RWPE2 (cell line): ENCODE data around the gene SPAG16.
"Not testable (repeated sequence)": the region's sequence is repeated elsewhere in the genome, so short reads cannot be mapped to it uniquely, and the experiment has no call there.

Source experiments
- ATAC-seq: fragments of 200-7000 bp; cut with Tn5 transposase; 3 replicates; pipeline ENCODE4 v1.9.1; 2021; ENCODE audit warnings: low read depth
- DNase-seq: peaks from one replicate; pipeline ENCODE4 v3.0.0-alpha.2; 2020; ENCODE audit warnings: low spot score
- H3K27ac ChIP-seq: fragments of 450-650 bp; 2 replicates; pipeline ENCODE4 v1.5.1; 2017; ENCODE audit warnings: mild to moderate bottlenecking; ENCODE audit not compliant: poor library complexity, severe bottlenecking
- H3K27me3 ChIP-seq: fragments of 250-450 bp; sonication (Bioruptor Pico); 2 replicates; pipeline ENCODE4 v1.5.1; 2021; ENCODE audit warnings: mild to moderate bottlenecking, moderate library complexity; ENCODE audit not compliant: insufficient read depth, poor library complexity, severe bottlenecking
- H3K36me3 ChIP-seq: fragments of 250-450 bp; sonication (Bioruptor Pico); 2 replicates; pipeline ENCODE4 v1.5.1; 2020; ENCODE audit warnings: low read depth, mild to moderate bottlenecking, moderate library complexity
- H3K4me1 ChIP-seq: fragments of 250-450 bp; sonication (Bioruptor Pico); 2 replicates; pipeline ENCODE4 v1.5.1; 2021; ENCODE audit warnings: mild to moderate bottlenecking, moderate library complexity; ENCODE audit not compliant: insufficient read depth, poor library complexity, severe bottlenecking
- H3K4me3 ChIP-seq: fragments of 250-450 bp; sonication (Bioruptor Pico); 2 replicates; pipeline ENCODE4 v1.5.1; 2021; ENCODE audit warnings: mild to moderate bottlenecking, moderate library complexity; ENCODE audit not compliant: severe bottlenecking
- H3K9me3 ChIP-seq: fragments of 250-450 bp; sonication (Bioruptor Pico); 2 replicates; pipeline ENCODE4 v1.5.1; 2021; ENCODE audit warnings: mild to moderate bottlenecking, moderate library complexity; ENCODE audit not compliant: severe bottlenecking
- TF ChIP-seq, protein P1 (sequence below): fragments of 450-650 bp; IDR thresholded peaks from one replicate; pipeline ENCODE4 v1.5.1; 2017; ENCODE audit warnings: mild to moderate bottlenecking, moderate library complexity; ENCODE audit not compliant: poor library complexity, severe bottlenecking

SPAG16 gene

DNA sequence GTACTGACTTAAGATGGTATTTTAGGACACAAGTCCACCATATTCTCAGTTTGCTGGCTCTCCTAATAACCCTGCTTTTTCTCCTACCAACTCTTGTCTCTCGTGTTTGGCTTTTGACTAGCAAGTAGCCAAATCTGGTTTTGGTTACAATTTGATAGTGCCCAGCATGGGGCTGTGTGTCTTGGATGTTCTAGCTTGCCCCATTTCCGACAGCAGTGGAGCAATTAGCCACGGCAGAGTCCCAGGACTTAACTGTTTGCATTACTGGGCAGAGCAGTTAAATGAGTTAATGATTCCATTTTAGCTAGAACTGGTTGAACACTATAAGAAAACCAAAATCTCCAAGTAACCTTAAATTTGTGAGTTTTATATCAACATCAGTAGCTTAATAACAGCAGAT is 18.6 kb upstream of the SPAG16 start:
- H3K27ac ChIP-seq = no peak overlapping the region
- no peaks in the 10 kb centered on the region for H3K27me3 ChIP-seq
- no peaks in the 10 kb centered on the region for H3K4me1 ChIP-seq
- TF ChIP-seq, protein P1, sequence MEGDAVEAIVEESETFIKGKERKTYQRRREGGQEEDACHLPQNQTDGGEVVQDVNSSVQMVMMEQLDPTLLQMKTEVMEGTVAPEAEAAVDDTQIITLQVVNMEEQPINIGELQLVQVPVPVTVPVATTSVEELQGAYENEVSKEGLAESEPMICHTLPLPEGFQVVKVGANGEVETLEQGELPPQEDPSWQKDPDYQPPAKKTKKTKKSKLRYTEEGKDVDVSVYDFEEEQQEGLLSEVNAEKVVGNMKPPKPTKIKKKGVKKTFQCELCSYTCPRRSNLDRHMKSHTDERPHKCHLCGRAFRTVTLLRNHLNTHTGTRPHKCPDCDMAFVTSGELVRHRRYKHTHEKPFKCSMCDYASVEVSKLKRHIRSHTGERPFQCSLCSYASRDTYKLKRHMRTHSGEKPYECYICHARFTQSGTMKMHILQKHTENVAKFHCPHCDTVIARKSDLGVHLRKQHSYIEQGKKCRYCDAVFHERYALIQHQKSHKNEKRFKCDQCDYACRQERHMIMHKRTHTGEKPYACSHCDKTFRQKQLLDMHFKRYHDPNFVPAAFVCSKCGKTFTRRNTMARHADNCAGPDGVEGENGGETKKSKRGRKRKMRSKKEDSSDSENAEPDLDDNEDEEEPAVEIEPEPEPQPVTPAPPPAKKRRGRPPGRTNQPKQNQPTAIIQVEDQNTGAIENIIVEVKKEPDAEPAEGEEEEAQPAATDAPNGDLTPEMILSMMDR = no peak
- H3K4me3 ChIP-seq = no peak overlapping the region
- H3K36me3 ChIP-seq = no peaks in the 10 kb centered on the region
- no peak for DNase-seq
- H3K9me3 ChIP-seq = no peaks in the 10 kb centered on the region
- ATAC-seq = no peak

DNA sequence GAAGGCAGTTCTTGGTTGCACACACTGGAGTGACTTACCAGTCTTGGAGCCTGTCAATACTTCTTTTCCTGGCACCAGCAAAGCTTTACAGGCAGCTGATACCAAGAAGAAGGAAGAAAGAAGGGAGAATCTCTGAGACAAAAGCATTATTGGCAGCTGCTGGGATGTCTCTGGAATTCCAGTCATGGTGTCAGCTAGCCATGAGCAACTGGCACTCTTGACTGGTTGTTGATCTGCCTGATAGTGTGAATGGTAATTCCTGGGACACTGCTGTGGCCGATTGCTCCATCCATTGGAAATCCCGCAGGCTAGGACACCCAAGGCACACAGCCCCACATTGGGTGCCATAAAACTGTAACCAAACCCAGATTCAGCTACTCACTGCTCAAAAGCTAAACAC is 17.8 kb upstream of the SPAG16 start:
- Histone ChIP-seq H3K4me1 (no peaks in the 10 kb centered on the region), H3K36me3 (no peaks in the 10 kb centered on the region), H3K4me3 (no peak overlapping the region), H3K27me3 (no peaks in the 10 kb centered on the region), H3K9me3 (no peaks in the 10 kb centered on the region), H3K27ac (no peak overlapping the region)
- TF ChIP-seq, protein P1 = no peak
- no peak for DNase-seq
- no peak for ATAC-seq

DNA sequence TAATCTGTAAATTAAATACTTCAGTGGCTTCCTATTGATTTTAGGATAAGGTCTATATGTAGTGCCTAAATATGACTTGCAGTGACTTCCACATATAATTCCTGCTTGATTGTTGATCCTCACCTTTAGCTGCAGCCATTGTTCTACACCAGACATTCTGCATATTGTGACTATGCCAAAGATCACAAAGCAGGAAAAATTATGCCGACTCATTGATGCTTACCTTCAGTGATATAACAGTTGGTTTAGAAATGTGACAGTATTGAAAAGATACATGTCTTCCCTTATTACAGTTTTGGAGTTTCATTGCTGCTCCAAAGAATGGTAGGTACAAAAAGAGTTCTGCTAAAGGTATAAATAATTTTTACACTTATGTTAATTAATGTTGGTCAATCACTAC is 12.3 kb upstream of the SPAG16 start:
- H3K9me3 ChIP-seq = no peaks in the 10 kb centered on the region
- ATAC-seq = no peak
- no peaks in the 10 kb centered on the region for H3K4me1 ChIP-seq
- no peak for DNase-seq
- H3K4me3 ChIP-seq = no peak overlapping the region
- H3K27ac ChIP-seq = no peak overlapping the region
- H3K36me3 ChIP-seq = no peaks in the 10 kb centered on the region
- TF ChIP-seq, protein P1 = no peak
- H3K27me3 ChIP-seq = no peaks in the 10 kb centered on the region

DNA sequence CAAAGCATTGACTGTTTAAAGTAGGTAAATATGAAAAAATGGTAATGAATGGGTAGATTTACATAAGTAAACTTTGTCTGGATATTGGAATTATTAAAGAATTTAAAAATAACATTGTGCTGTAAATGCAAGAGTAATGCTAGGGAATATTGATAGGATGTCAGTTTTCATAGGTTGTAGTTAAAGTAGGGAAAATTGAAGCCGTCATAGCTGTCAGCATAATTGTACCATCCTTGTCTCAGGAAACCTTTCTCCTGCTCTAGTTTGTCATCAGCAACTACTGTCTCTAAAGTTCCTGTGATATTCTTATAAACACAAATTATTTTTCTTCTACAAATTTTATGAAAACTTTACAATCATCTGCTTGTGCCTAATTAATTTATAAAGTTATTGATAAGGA is 10.1 kb upstream of the SPAG16 start:
- DNase-seq = no peak
- Histone ChIP-seq H3K4me3 (no peak overlapping the region), H3K27ac (no peak overlapping the region), H3K27me3 (no peaks in the 10 kb centered on the region), H3K4me1 (no peaks in the 10 kb centered on the region), H3K36me3 (no peaks in the 10 kb centered on the region), H3K9me3 (no peaks in the 10 kb centered on the region)
- no peak for ATAC-seq
- TF ChIP-seq, protein P1 = no peak

DNA sequence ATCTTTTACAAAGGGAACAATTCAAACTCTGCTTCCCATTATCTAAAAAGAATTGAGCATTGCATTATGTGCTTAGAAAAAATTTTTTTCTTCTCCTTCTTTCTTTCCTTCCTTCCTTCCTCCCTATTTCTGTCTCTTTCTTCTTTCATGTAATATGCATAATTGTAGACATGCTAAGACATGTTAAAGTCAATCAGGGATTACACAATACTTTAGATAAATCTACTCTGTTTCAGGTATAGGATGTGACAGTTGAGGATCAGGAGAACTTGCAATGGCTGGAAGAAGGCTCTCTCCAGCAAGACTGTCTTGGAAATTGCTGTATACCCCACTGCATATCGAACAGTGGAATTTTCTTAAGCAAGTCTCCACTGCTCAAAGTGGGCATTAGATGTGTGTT is 9.0 kb upstream of the SPAG16 start:
- Histone ChIP-seq H3K9me3 (no peaks in the 10 kb centered on the region), H3K27ac (no peak overlapping the region), H3K36me3 (no peaks in the 10 kb centered on the region), H3K4me3 (no peak overlapping the region), H3K27me3 (no peaks in the 10 kb centered on the region), H3K4me1 (no peaks in the 10 kb centered on the region)
- DNase-seq (no peak), ATAC-seq (no peak)
- TF ChIP-seq, protein P1 = no peak

DNA sequence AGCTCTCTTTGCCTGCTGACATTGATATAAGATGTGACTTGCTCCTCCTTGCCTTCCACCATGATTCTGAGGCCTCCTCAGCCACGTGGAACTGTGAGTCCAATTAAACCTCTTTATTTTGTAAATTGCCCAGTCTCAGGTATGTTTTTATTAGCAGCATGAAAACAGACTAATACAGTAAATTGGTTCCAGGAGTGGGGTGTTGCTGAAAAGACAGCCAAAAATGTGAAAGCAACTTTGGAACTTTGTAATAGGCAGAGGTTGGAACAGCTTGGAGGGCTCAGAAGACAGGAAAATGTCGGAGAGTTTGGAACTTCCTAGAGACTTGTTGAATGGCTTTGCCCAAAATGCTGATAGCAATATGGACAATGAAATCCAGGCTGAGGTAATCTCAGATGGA is 7.1 kb upstream of the SPAG16 start:
- not testable (repeated sequence) for H3K27me3 ChIP-seq, H3K9me3 ChIP-seq, H3K4me1 ChIP-seq, DNase-seq, ATAC-seq, H3K36me3 ChIP-seq, H3K27ac ChIP-seq, H3K4me3 ChIP-seq
